Adrenal gland (tissue), 12 donors: Measurements from ENCODE around the gene SMARCD2. TPM values are rescaled to one million over a fixed set of nuclear protein-coding genes. Genes with fewer than 3 reads are reported as not detected.
"Not testable (repeated sequence)": the region's sequence is repeated elsewhere in the genome, so short reads cannot be mapped to it uniquely, and the experiment has no call there.

Source experiments
- DNase-seq, 7 donors: peaks; one replicate each; pipeline ENCODE4 v3.0.0-alpha.2; 2019 to 2020
- H3K27ac ChIP-seq, 5 donors: fragments of 200-600 bp; sonication (generic) in 4 of 5; 1 replicate in 3 of 5; 2 replicates in 2 of 5; pipeline versions ENCODE4 v1.5.1 to v1.8.0; 2016 to 2020; ENCODE audit warnings: mild to moderate bottlenecking in 1 of 5
- H3K27me3 ChIP-seq: fragments of 200-600 bp; 2 replicates; pipeline ENCODE4 v1.8.0; 2021
- H3K36me3 ChIP-seq, 2 donors: fragments of 200-600 bp; replicated peaks in 1 of 2; 1 replicate in 1 of 2; 2 replicates in 1 of 2; pipeline versions ENCODE4 v1.5.1 to v1.8.0; 2018 to 2022
- H3K4me1 ChIP-seq, 2 donors: fragments of 200-600 bp; replicated peaks in 1 of 2; 1 replicate in 1 of 2; 2 replicates in 1 of 2; pipeline versions ENCODE4 v1.5.1 to v1.8.0; 2018 to 2021
- H3K4me3 ChIP-seq, 4 donors: fragments of 200-600 bp; sonication (generic) in 3 of 4; one replicate each; pipeline ENCODE4 v1.5.1; 2016 to 2018
- H3K9me3 ChIP-seq, 3 donors: fragments of 200-600 bp; sonication (generic) in 1 of 3; replicated peaks in 1 of 3; 1 replicate in 2 of 3; 2 replicates in 1 of 3; pipeline versions ENCODE4 v1.5.1 to v1.8.0; 2016 to 2021
- CTCF ChIP-seq, 6 experiments: fragments of 450-650 bp in 4 of 6; fragments of 200-600 bp in 2 of 6; sonication (generic) in 1 of 6; IDR thresholded peaks; 1 replicate in 5 of 6; 2 replicates in 1 of 6; pipeline versions ENCODE4 v1.5.1 to v1.8.0; 2016 to 2021; ENCODE audit warnings: antibody characterized with exemption in 6 of 6, mild to moderate bottlenecking in 2 of 6, moderate library complexity in 1 of 6
- POLR2A ChIP-seq, 2 donors: fragments of 450-650 bp; IDR thresholded peaks; one replicate each; pipeline ENCODE4 v1.6.1; 2017; ENCODE audit warnings: antibody characterized with exemption in 2 of 2, mild to moderate bottlenecking in 2 of 2, moderate library complexity in 1 of 2
- WGBS, 4 donors: extraction: QIAGEN DNeasy Blood & Tissue Kit in 2 of 4; methylation state at CpG; one replicate each; pipeline versions ENCODE4 v1.1.5 to v1.1.7; 2013 to 2017; 5-methylcytosine and 5-hydroxymethylcytosine counted together
- intact Hi-C, 2 donors: fragments of 100-400 bp; cut with DNase I; formaldehyde crosslinking; loops; one replicate each; pipeline versions ENCODE4 v1.14.1 to v1.15.0; 2022 to 2023
- polyA plus RNA-seq, 3 donors: library from polyadenylated mRNA; stranded (reverse); fragments of 200-250 nt in 2 of 3; fragments of 350-450 nt in 1 of 3; fragmentation: Illumina TruSeq in 1 of 3; extraction: RNeasy Lipid Tissue Mini Kit (QIAGEN cat#74804) in 1 of 3; gene quantifications; one replicate each; pipeline ENCODE4 v1.2.3, GENCODE V29; 2013 to 2014
- total RNA-seq, 9 donors: library from RNA; depleted of rRNA in 4 of 9; stranded (reverse); fragments of >200 nt in 4 of 9; fragments of 120-200 nt in 1 of 9; fragmentation: NEBNext Ultra II Directional in 1 of 9; extraction: Animal tissue kit (Norgen Biotek cat#: 25700) in 1 of 9; gene quantifications; one replicate each; pipeline versions ENCODE4 v1.1.0 to v1.2.4, GENCODE V29; 2013 to 2023
- donor health status: healthy with polysubstance abuse.
- donor health status: Bipolar disorder and iron deficiency.
- donor health status: DM: yes; HTN: yes; CAD: no.
- donor health status: DM: no; HTN: no; CAD: no.
- donor health status: DM: no; HTN: no; CAD: no.
- donor health status: DM: yes; HTN: yes; CAD: no.

SMARCD2 gene
- total and polyA plus RNA-seq, 12 donors = 41.9 to 185 (median 80.0) TPM

GRCh38 chr17:63881935-63882601 lies 39.6 kb upstream of the SMARCD2 start, which contains the start of gene GH2:
Gene GH2, minus strand, starts transcription at chr17:63881944. Its CDS starts 143 bp downstream, at chr17:63881801.
- no peaks in the 10 kb centered on the region for H3K36me3 ChIP-seq
- TF ChIP-seq POLR2A (IDR thresholded peaks at IDR 0.05) = no peak
- peak; percentile 34 to 57 (median 44) for TF ChIP-seq CTCF (IDR thresholded peaks at IDR 0.05)
- no peaks in the 10 kb centered on the region for H3K27me3 ChIP-seq
- peak; percentile 43 to 74 (median 54) for DNase-seq
- H3K4me3 ChIP-seq = no peak within 1 kb of the TSS
- no peaks in the 10 kb centered on the region for H3K4me1 ChIP-seq
- WGBS, 4 donors = 34 to 53% (median 41%) methylated on average over 10 to 15 of the region's 15 CpGs
- intact Hi-C loops = no loop called here
- H3K27ac ChIP-seq = no peak within 1 kb of the TSS
- no peaks in the 10 kb centered on the region for H3K9me3 ChIP-seq

GRCh38 chr17:63881337-63881736 lies 38.9 kb upstream of the SMARCD2 start:
- intact Hi-C loops, H3K27me3 ChIP-seq, H3K4me1 ChIP-seq, H3K4me3 ChIP-seq, H3K27ac ChIP-seq, H3K36me3 ChIP-seq, DNase-seq, H3K9me3 ChIP-seq: not testable (repeated sequence)
- 72 to 79% (median 76%) methylated on average over 11 of the region's 11 CpGs for WGBS, 4 donors

GRCh38 chr17:63880706-63881105 lies 38.2 kb upstream of the SMARCD2 start:
- Histone ChIP-seq H3K9me3 (no peaks in the 10 kb centered on the region), H3K36me3 (no peaks in the 10 kb centered on the region), H3K27me3 (no peaks in the 10 kb centered on the region), H3K27ac (no peak overlapping the region), H3K4me3 (no peak overlapping the region), H3K4me1 (no peaks in the 10 kb centered on the region)
- intact Hi-C loops = no loop called here
- TF ChIP-seq POLR2A (IDR thresholded peaks at IDR 0.05) (no peak), CTCF (IDR thresholded peaks at IDR 0.05) (no peak)
- no peak for DNase-seq
- WGBS, 4 donors = 85 to 92% (median 88%) methylated on average over 4 to 12 of the region's 12 CpGs

GRCh38 chr17:63878413-63878812 lies 35.9 kb upstream of the SMARCD2 start:
- WGBS, 4 donors = 82 to 92% (median 90%) methylated on average over 6 to 9 of the region's 9 CpGs
- H3K4me1 ChIP-seq, H3K27me3 ChIP-seq, H3K4me3 ChIP-seq, H3K9me3 ChIP-seq, intact Hi-C loops, DNase-seq, H3K36me3 ChIP-seq, H3K27ac ChIP-seq: not testable (repeated sequence)

- H3K9me3 ChIP-seq, H3K36me3 ChIP-seq, DNase-seq, H3K27me3 ChIP-seq, intact Hi-C loops, H3K4me1 ChIP-seq, H3K4me3 ChIP-seq, H3K27ac ChIP-seq: not testable (repeated sequence)
- 50 to 82% (median 75%) methylated on average over 6 of the region's 6 CpGs for WGBS, 4 donors
These were observed 32.2 kb upstream of the SMARCD2 start for GRCh38 chr17:63874693-63875092.

- DNase-seq, intact Hi-C loops, H3K9me3 ChIP-seq, H3K4me3 ChIP-seq, H3K4me1 ChIP-seq, H3K27me3 ChIP-seq, H3K27ac ChIP-seq, H3K36me3 ChIP-seq: not testable (repeated sequence)
- 66 to 90% (median 77%) methylated on average over 3 to 6 of the region's 8 CpGs for WGBS, 4 donors
These were observed 31.7 kb upstream of the SMARCD2 start for GRCh38 chr17:63874061-63874626.

- H3K4me1 ChIP-seq, H3K27me3 ChIP-seq, H3K9me3 ChIP-seq, DNase-seq, H3K36me3 ChIP-seq, H3K27ac ChIP-seq, H3K4me3 ChIP-seq, intact Hi-C loops: not testable (repeated sequence)
- 83 to 88% methylated on average over 5 to 7 of the region's 7 CpGs; no CpG with 5 or more reads in 2 of the 4 donors for WGBS, 4 donors
These were observed 31.1 kb upstream of the SMARCD2 start, which contains the start of gene CSH2 for GRCh38 chr17:63873577-63873976. Gene CSH2, minus strand, starts transcription at chr17:63873677. Its CDS starts 63 bp downstream, at chr17:63873614.

- DNase-seq, H3K4me1 ChIP-seq, intact Hi-C loops, H3K36me3 ChIP-seq, H3K4me3 ChIP-seq, H3K27me3 ChIP-seq, H3K9me3 ChIP-seq, H3K27ac ChIP-seq: not testable (repeated sequence)
- WGBS, 4 donors = 91 to 98% (median 94%) methylated on average over 4 to 15 of the region's 15 CpGs
These were observed 29.3 kb upstream of the SMARCD2 start for GRCh38 chr17:63871646-63872365.

GRCh38 chr17:63870292-63870665 lies 27.8 kb upstream of the SMARCD2 start:
- H3K9me3 ChIP-seq, intact Hi-C loops, H3K4me3 ChIP-seq, H3K4me1 ChIP-seq, H3K27ac ChIP-seq, DNase-seq, H3K27me3 ChIP-seq, H3K36me3 ChIP-seq: not testable (repeated sequence)
- WGBS, 4 donors = 79 to 92% (median 86%) methylated on average over 4 of the region's 4 CpGs
